ENCODE data around the gene LRRC8E.
A peak's percentile ranks its signal among the peaks of the same experiment; 100 is the strongest.
"Not testable (repeated sequence)": the region's sequence is repeated elsewhere in the genome, so short reads cannot be mapped to it uniquely, and the experiment has no call there.

Gene LRRC8E

DNA sequence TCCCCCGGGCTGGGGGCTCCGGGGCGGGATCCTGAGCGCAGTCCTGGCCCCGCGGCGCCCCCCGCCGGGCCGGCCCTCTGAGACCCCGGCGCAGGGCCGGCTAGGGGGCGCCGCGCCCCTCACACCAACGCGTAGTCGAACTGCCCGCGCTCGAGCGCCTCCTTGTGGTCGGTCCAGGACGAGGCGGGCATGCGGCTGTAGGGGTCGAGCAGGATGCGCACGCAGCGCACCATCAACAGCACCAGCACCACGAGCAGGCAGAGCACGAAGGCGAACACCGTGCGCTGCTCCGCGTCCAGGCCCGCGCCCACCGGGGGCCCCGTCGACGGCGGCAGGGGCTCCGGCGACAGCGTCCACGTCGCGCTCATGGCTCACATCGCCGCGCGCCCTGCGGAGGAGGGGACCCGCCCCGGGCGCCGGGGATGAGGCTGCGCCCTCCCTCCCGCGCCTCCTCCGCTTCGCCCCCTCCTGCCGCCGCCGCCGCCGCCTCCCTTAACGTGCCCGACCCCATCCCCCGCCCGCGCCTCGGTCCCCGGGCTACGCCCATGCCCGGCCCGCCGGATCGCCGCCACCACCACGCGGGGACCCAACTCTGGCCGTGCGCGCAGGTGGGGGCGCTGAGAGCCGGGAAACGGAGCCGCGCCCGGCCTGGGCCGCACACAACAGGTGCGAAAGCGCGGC, 37.0 kb downstream of the LRRC8E start:
- no peak for DNase-seq (ENCODE audit: extremely low read depth, low read depth)
- TF ChIP-seq, protein P1, sequence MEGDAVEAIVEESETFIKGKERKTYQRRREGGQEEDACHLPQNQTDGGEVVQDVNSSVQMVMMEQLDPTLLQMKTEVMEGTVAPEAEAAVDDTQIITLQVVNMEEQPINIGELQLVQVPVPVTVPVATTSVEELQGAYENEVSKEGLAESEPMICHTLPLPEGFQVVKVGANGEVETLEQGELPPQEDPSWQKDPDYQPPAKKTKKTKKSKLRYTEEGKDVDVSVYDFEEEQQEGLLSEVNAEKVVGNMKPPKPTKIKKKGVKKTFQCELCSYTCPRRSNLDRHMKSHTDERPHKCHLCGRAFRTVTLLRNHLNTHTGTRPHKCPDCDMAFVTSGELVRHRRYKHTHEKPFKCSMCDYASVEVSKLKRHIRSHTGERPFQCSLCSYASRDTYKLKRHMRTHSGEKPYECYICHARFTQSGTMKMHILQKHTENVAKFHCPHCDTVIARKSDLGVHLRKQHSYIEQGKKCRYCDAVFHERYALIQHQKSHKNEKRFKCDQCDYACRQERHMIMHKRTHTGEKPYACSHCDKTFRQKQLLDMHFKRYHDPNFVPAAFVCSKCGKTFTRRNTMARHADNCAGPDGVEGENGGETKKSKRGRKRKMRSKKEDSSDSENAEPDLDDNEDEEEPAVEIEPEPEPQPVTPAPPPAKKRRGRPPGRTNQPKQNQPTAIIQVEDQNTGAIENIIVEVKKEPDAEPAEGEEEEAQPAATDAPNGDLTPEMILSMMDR (IDR thresholded peaks at IDR 0.05; ENCODE audit: low read depth, low read length), result peak; percentile 72

GRCh38 chr19:7926021-7926726, 37.9 kb downstream of the LRRC8E start, which contains the start of gene CTXN1:
CTXN1 (minus strand) TSS chr19:7926135; CDS start chr19:7925538, 597 bp downstream.
- DNase-seq (ENCODE audit: extremely low read depth, low read depth), result no peak
- TF ChIP-seq, protein P1 (IDR thresholded peaks at IDR 0.05; ENCODE audit: low read depth, low read length), result no peak

GRCh38 chr19:7926727-7927604, 38.7 kb downstream of the LRRC8E start:
- TF ChIP-seq, protein P1 (IDR thresholded peaks at IDR 0.05; ENCODE audit: low read depth, low read length), result no peak
- DNase-seq (ENCODE audit: extremely low read depth, low read depth), result no peak

DNA sequence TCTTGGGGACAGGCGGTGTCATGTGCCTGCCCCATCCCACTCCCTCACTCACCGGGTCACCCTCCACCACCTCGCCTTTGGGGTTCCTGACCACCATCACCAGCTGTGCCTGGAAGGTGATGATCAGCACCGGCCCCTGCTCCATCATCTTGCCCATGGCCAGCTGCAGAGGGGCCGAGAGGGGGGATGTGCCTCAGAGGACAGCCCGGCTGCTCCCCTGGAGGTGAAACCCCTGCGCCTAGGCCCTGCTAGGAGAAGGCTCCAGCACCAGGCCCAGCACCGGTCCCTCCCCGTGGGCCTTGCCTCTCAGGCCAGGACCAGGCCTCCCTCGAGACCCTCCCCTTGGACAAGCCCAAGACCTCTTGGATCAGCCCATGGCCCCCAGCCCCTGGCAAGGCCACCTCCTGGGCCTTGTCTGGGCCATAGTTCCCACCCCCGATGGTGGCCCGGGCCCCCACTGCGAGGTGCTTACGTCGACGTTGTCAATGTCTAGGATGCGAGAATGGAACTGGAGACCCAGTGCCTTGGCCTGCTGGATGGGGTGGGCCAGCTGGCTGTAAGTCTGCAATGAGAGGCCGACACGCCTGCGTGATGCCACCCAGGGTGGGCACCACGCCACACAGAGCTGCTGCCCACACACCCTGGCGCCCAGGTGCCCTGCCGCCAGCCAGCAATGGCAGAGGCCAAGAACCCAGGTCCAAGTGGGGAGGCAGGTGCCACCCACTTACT, 39.5 kb downstream of the LRRC8E start:
- TF ChIP-seq, protein P1 (IDR thresholded peaks at IDR 0.05; ENCODE audit: low read depth, low read length), result no peak
- DNase-seq (ENCODE audit: extremely low read depth, low read depth), result no peak

- DNase-seq (ENCODE audit: extremely low read depth, low read depth), result no peak
- TF ChIP-seq, protein P1 (IDR thresholded peaks at IDR 0.05; ENCODE audit: low read depth, low read length), result no peak
Observed at GRCh38 chr19:7928334-7928706, 40.0 kb downstream of the LRRC8E start.

DNA sequence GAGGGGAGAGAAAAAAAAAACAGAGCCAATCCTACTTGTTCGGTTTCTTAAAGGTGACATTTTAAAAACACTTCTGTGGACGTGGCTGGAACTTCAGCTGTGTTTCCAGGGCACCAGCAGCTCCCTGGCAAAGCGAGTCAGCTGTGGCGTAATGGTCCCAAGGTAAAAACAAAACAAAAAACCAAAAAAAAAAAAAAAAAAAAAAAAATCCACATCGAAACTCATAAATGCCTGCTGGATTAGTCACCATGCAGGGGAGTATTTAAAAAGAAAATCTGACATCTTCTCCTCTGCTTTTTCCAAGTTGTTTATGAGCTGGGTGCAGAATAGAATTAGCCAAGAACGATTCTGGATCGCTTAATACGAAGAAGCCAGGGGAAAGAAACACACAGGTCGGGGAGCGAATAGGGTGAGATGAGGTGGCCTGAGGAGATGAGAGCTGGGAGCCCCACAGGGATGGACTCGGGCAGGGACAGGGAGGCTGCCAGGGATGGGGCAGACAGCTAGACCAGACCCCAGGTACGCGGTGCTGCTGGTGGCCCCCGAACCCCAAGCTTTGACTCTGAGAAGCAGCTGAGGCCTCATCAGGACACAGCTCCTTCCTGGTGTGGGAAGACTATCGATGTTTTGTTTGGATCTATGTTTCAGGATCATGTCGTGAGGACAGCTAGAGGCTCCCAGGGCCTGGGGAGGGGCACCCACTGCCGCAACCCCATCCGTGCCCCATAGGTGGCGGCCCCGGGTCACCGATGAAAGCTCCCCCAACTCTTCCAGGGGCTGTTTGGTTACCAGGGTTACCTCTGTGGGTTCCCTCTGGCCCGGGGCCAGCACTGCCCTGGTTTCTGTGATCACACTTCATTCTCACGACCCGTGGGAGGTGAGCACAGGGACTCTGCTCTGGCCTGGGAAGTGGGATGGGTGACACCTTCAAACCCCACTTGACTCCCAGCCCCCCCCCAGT, 40.7 kb downstream of the LRRC8E start:
- TF ChIP-seq, protein P1 (IDR thresholded peaks at IDR 0.05; ENCODE audit: low read depth, low read length), result peak; percentile 32
- DNase-seq (ENCODE audit: extremely low read depth, low read depth), result peak; percentile 56

DNA sequence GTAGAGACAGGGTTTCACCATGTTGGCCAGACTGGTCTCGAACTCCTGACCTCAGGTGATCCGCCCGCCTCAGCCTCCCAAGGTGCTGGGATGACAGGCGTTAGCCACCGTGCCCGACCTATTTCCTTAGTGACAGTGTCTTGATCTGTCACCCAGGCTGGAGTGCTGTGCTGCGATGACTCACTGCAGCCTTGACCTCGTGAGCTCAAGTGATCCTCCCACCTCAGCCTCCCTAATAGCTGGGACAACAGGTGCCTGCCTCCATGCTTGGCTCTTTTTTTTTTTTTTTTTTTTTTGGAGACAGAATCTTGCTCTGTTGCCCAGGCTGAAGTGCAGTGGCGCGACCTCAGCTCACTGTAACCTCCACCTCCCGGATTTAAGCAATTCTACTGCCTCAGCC, 41.7 kb downstream of the LRRC8E start:
- not testable (repeated sequence) for DNase-seq (ENCODE audit: extremely low read depth, low read depth)

Measured in AG09319 (cell line).